ENCODE results near the gene PEAK1. TPM values are rescaled to one million over a fixed set of nuclear protein-coding genes. Genes with fewer than 3 reads are reported as not detected.
"Not testable (repeated sequence)": the region's sequence is repeated elsewhere in the genome, so short reads cannot be mapped to it uniquely, and the experiment has no call there.

The PEAK1 gene
- total and polyA plus RNA-seq, 4 experiments from 2014 or later: 2.2 to 10.1 (median 7.8) TPM; not detected in 1

DNA sequence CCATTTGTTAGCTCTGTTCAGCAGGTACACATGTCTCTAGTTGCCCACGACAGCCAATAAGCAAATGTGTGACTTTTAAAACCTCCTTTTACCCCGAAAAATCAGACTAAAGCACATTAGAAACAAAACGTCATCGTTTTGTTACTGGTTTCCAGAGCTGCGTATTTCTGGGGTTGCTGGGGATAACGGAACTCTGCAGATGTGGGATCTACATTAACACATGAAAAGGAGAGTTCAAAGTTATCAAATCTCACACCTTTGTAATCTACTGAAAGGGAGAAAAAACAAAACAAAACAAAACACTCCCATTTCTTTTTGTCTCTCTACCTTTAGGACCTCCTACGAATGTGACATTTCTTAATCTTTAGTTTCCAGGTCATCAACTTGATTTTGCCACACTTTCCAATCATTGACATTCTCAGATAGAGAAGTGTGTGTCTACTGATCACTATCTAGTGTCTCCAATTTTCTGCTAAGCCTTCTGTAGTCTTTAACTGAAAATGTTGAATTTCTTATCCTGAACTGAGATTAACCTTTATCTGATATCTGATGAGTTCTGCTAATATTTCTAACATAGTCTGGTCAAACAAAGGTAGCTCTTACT, 256.0 kb downstream of the PEAK1 start:
- Histone ChIP-seq H3K27ac (ENCODE audit: low read depth, low read length) (peak overlapping the region; percentile 13), H3K4me1 (ENCODE audit: insufficient read depth, low read length) (peaks cover 25% of the 10 kb centered on the region), H3K27me3 (ENCODE audit: insufficient read depth, low read length) (no peaks in the 10 kb centered on the region), H3K4me3 (ENCODE audit: low read length in 2 of 2) (no peak overlapping the region), H3K9me3 (ENCODE audit: control insufficient read depth in 1 of 2, low read length in 2 of 2) (no peaks in the 10 kb centered on the region), H3K36me3 (ENCODE audit: insufficient read depth, low read length) (no peaks in the 10 kb centered on the region)
- H3K27ac Mint-ChIP-seq: peak overlapping the region; percentile 55 to 93 (median 87)
- no peaks in the 10 kb centered on the region for H3K36me3 Mint-ChIP-seq
- ChIA-PET POLR2A (ENCODE audit: partially characterized antibody) (no interaction called here), CTCF (ENCODE audit: partially characterized antibody) (no interaction called here)
- intact Hi-C loops (cut with micrococcal nuclease): no loop called here
- H3K27me3 Mint-ChIP-seq: no peaks in the 10 kb centered on the region
- DNase-seq: peak; percentile 37 to 61 (median 42)
- no peaks in the 10 kb centered on the region for H3K9me3 Mint-ChIP-seq
- peak overlapping the region in 6 of 8 donors; percentile 19 to 66 (median 49) for H3K4me3 Mint-ChIP-seq
- peaks cover 15 to 38% (median 22%) of the 10 kb centered on the region in 4 donors for H3K4me1 Mint-ChIP-seq

DNA sequence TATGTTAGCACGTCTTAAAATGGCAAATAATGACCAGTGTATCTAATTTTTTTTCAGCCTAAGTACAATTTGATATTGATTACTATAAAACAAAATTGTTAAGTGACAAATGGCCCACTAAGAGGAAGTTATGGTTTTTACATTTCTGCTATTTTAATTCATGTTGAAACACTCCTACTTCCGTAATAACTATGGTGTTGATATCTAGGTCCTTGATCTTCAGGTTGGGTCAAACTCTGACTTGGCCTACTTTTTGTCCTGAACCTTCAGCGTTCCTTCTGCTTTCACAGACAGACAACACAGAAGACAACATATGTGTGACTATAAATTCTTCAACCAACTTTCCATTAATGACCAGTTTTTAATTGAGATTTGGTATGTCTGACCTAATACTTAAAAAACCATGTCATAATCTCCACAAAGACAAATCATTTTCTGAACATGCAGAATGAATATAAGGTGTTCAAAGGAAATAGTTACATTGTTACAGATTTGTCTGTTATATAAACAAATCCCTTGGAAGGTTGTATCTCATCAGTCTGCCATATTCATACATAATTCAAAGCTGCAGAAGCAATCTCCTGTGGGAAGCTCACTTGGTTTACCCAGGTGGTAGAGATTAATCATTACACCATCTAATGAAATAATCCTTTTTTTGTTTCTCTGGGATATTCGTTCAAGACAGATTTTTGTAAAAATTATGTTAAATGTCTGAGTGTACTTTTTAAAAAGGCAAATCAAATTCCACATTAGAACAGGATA, 256.9 kb downstream of the PEAK1 start:
- DNase-seq: peak in 1 of 5 donors; percentile 13
- no peaks in the 10 kb centered on the region for H3K27me3 Mint-ChIP-seq
- H3K4me3 Mint-ChIP-seq: peak overlapping the region in 6 of 8 donors; percentile 27 to 66 (median 53)
- H3K4me1 ChIP-seq (ENCODE audit: insufficient read depth, low read length): peaks cover 25% of the 10 kb centered on the region
- H3K27me3 ChIP-seq (ENCODE audit: insufficient read depth, low read length): no peaks in the 10 kb centered on the region
- H3K27ac ChIP-seq (ENCODE audit: low read depth, low read length): peak overlapping the region; percentile 13
- POLR2A ChIA-PET (ENCODE audit: partially characterized antibody): interaction anchor here (0.6 kb wide), 1 partner anchor 16 kb away, joined by 4 read pairs; no protein-coding TSS in a partner anchor
- no peak overlapping the region for H3K4me3 ChIP-seq (ENCODE audit: low read length in 2 of 2)
- H3K9me3 Mint-ChIP-seq: no peaks in the 10 kb centered on the region
- H3K4me1 Mint-ChIP-seq: peaks cover 15 to 38% (median 22%) of the 10 kb centered on the region in 4 donors
- intact Hi-C loops (cut with micrococcal nuclease): no loop called here
- H3K27ac Mint-ChIP-seq: peak overlapping the region; percentile 37 to 93 (median 87)
- peaks cover 0 to under 1% of the 10 kb centered on the region in 2 donors for H3K36me3 Mint-ChIP-seq
- H3K9me3 ChIP-seq (ENCODE audit: control insufficient read depth in 1 of 2, low read length in 2 of 2): no peaks in the 10 kb centered on the region
- CTCF ChIA-PET (ENCODE audit: partially characterized antibody): no interaction called here
- H3K36me3 ChIP-seq (ENCODE audit: insufficient read depth, low read length): no peaks in the 10 kb centered on the region

DNA sequence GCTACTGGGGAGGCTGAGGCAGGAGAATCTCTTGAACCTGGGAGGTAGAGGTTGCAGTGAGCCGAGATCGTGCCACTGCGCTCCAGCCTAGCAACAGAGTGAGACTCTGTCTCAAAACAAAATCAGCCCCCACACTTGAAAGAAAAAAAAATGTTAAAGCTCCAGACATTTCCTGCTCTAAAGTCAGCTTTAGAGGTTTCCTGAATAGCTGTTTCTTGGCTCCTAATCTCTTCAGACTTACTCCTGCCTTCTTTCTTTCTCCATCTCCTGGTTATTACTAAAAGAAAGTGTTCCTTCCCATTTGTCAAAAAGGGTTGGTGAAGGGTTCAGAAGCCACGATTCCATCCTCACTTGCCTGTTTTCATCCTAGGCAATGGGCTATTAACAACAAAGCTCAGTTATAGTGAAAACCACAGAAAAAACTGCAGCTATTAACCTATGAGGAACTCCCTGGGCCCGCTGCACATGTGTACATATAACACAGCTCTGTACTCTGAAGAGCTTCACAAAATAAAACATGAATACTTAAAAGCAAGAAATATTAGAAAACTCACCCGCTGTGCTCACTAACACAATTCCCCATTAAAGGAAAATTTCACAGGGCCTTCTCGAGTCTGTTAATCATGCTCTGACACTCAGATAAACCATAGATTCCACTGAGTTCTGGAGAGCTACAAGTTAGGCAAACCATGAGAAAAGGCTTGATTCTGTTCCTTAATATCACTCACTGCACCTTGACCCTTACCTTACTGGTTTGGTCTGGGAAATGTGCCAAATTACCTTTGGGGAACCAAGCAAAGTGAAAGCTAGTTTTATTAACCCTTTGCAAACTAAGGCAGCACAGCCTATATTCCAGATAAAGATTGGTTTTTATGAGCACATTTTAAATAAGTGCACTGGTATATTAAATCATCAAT, 259.1 kb downstream of the PEAK1 start:
- Mint-ChIP-seq H3K36me3 (peaks cover 0 to 14% of the 10 kb centered on the region in 2 donors), H3K27ac (peak overlapping the region; percentile 57 to 88 (median 73)), H3K27me3 (no peaks in the 10 kb centered on the region), H3K4me1 (peaks cover 15 to 38% (median 22%) of the 10 kb centered on the region in 4 donors), H3K9me3 (no peaks in the 10 kb centered on the region), H3K4me3 (peak overlapping the region in 7 of 8 donors; percentile 3 to 77 (median 52))
- no peaks in the 10 kb centered on the region for H3K9me3 ChIP-seq (ENCODE audit: control insufficient read depth in 1 of 2, low read length in 2 of 2)
- no peaks in the 10 kb centered on the region for H3K36me3 ChIP-seq (ENCODE audit: insufficient read depth, low read length)
- intact Hi-C loops (cut with micrococcal nuclease): no loop called here
- H3K4me1 ChIP-seq (ENCODE audit: insufficient read depth, low read length): peaks cover 25% of the 10 kb centered on the region
- ChIA-PET CTCF (ENCODE audit: partially characterized antibody) (interaction anchor here (1.5 to 1.9 kb wide), 2 partner anchors 12 to 42 kb away, joined by 5 to 7 read pairs; no protein-coding TSS in a partner anchor), POLR2A (ENCODE audit: partially characterized antibody) (interaction anchor here (1.2 kb wide), 1 partner anchor 11 kb away, joined by 4 read pairs; no protein-coding TSS in a partner anchor)
- H3K4me3 ChIP-seq (ENCODE audit: low read length in 2 of 2): no peak overlapping the region
- peak in 3 of 5 donors; percentile 13 to 40 (median 22) for DNase-seq
- no peaks in the 10 kb centered on the region for H3K27me3 ChIP-seq (ENCODE audit: insufficient read depth, low read length)
- H3K27ac ChIP-seq (ENCODE audit: low read depth, low read length): no peak overlapping the region

DNA sequence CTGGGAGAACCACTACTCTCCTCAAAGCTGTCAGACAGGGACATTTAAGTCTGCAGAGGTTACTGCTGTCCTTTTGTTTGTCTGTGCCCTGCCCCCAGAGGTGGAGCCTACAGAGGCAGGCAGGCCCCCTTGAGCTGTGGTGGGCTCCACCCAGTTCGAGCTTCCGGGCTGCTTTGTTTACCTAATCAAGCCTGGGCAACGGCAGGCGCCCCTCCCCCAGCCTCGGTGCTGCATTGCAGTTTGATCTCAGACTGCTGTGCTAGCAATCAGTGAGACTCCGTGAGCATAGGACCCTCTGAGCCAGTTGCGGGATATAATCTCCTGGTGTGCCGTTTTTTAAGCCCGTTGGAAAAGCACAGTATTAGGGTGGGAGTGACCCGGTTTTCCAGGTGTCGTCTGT, 263.9 kb downstream of the PEAK1 start:
- H3K4me3 Mint-ChIP-seq; intact Hi-C loops (cut with micrococcal nuclease); H3K4me3 ChIP-seq (ENCODE audit: low read length in 2 of 2); H3K36me3 ChIP-seq (ENCODE audit: insufficient read depth, low read length); H3K4me1 ChIP-seq (ENCODE audit: insufficient read depth, low read length); H3K9me3 Mint-ChIP-seq; H3K27me3 ChIP-seq (ENCODE audit: insufficient read depth, low read length); H3K27ac ChIP-seq (ENCODE audit: low read depth, low read length); H3K27me3 Mint-ChIP-seq; H3K9me3 ChIP-seq (ENCODE audit: control insufficient read depth in 1 of 2, low read length in 2 of 2); CTCF ChIA-PET (ENCODE audit: partially characterized antibody); POLR2A ChIA-PET (ENCODE audit: partially characterized antibody); H3K27ac Mint-ChIP-seq: not testable (repeated sequence)
- DNase-seq: peak in 4 of 5 donors; percentile 34 to 53 (median 40)
- Mint-ChIP-seq H3K36me3 (peaks cover 0 to 14% of the 10 kb centered on the region in 2 donors), H3K4me1 (peaks cover 5 to 15% (median 7%) of the 10 kb centered on the region in 4 donors)

DNA sequence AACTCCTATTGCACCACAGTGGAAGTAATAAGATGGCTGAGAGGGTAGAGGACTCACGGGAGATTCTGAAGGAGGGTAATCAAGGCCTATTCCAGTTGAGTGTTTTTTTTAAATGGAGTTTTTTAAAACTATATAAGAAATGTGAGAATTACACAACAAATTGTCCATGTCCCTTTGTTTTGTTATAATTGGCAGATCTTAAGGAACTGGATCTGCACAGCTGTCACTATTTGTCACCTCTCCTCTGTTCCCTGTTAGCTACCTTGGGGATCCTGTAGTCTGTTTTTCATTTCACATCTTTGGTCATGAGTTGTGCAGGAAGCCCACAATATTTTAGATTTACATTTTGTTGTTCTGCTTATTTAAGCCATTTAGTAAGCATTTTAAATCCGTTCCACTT, 271.7 kb downstream of the PEAK1 start:
- Histone ChIP-seq H3K4me3 (ENCODE audit: low read length in 2 of 2) (no peak overlapping the region), H3K9me3 (ENCODE audit: control insufficient read depth in 1 of 2, low read length in 2 of 2) (no peaks in the 10 kb centered on the region), H3K27me3 (ENCODE audit: insufficient read depth, low read length) (no peaks in the 10 kb centered on the region), H3K36me3 (ENCODE audit: insufficient read depth, low read length) (no peaks in the 10 kb centered on the region), H3K27ac (ENCODE audit: low read depth, low read length) (no peak overlapping the region), H3K4me1 (ENCODE audit: insufficient read depth, low read length) (no peaks in the 10 kb centered on the region)
- Mint-ChIP-seq H3K4me1 (no peaks in the 10 kb centered on the region), H3K4me3 (no peak overlapping the region), H3K36me3 (peaks cover 0 to 13% of the 10 kb centered on the region in 2 donors), H3K27ac (no peak overlapping the region), H3K9me3 (peaks cover 0 to 7% (median 0%) of the 10 kb centered on the region in 8 donors), H3K27me3 (no peaks in the 10 kb centered on the region)
- ChIA-PET POLR2A (ENCODE audit: partially characterized antibody) (no interaction called here), CTCF (ENCODE audit: partially characterized antibody) (interaction anchor here (1.5 kb wide), 1 partner anchor 12 kb away, joined by 5 read pairs; no protein-coding TSS in a partner anchor)
- DNase-seq: no peak
- intact Hi-C loops (cut with micrococcal nuclease): no loop called here

DNA sequence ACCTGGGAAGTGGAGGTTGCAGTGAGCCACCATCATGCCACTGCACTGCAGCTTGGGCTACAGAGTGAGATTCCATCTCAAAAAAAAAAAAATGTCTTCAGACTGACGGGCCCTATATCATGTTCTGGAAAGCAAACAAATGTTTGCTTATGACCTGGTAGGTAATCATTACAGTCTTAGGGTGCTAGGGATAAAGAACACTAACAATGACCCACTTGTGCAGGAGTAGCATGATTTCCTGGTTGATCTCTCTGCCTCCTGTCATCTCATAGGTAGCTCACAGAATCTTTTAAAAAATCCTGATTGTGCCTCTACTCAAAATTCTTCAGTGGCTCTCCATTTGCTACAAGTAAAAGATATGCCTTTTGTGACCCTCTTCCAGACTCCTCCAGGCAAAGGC, 274.5 kb downstream of the PEAK1 start:
- Histone ChIP-seq H3K27me3 (ENCODE audit: insufficient read depth, low read length) (no peaks in the 10 kb centered on the region), H3K27ac (ENCODE audit: low read depth, low read length) (no peak overlapping the region), H3K4me1 (ENCODE audit: insufficient read depth, low read length) (no peaks in the 10 kb centered on the region), H3K36me3 (ENCODE audit: insufficient read depth, low read length) (no peaks in the 10 kb centered on the region), H3K9me3 (ENCODE audit: control insufficient read depth in 1 of 2, low read length in 2 of 2) (peaks cover 0 to 3% of the 10 kb centered on the region in 2 donors), H3K4me3 (ENCODE audit: low read length in 2 of 2) (no peak overlapping the region)
- intact Hi-C loops (cut with micrococcal nuclease): no loop called here
- Mint-ChIP-seq H3K36me3 (peaks cover under 1 to 29% of the 10 kb centered on the region in 2 donors), H3K27me3 (no peaks in the 10 kb centered on the region), H3K4me1 (no peaks in the 10 kb centered on the region), H3K27ac (no peak overlapping the region), H3K9me3 (peaks cover 0 to 18% (median 10%) of the 10 kb centered on the region in 8 donors), H3K4me3 (no peak overlapping the region)
- POLR2A ChIA-PET (ENCODE audit: partially characterized antibody): no interaction called here
- no peak for DNase-seq
- CTCF ChIA-PET (ENCODE audit: partially characterized antibody): no interaction called here

Data from CD4-positive, alpha-beta memory T cell (primary cell).